Activated CD4-positive, alpha-beta T cell treated with anti-CD3 and anti-CD28 coated beads, Interleukin-2, Interleukin-4, amounts not matched to agents 100 ng/mL and 50 ng/mL, durations not matched to agents 16 hours and 8 hours (primary cell): Measurements from ENCODE around the gene PAX3.

Experiments used
- DNase-seq: peaks from one replicate; pipeline ENCODE4 v3.0.0-alpha.2; 2020; ENCODE audit warnings: low spot score

PAX3 gene

DNA sequence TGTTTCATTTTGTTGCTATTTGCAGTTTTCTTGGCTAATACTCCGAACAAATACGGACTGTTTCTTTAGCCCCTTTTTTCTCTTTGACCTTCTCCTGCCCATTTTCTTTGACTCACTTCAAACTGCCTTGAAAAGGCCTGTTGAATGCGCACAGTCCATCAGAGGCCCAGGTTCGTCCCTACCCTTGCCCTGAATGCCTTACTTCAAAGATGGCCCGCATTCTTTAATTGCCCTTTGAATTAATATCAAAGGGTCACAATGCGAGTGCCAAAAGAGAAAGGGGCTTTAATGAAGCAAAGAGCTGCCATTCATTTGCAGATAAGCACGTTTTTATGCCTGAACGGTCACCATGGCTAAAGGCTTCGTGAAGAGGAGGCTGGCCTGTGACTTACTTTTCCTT is 29.7 kb downstream of the PAX3 start:
- no peak for DNase-seq

DNA sequence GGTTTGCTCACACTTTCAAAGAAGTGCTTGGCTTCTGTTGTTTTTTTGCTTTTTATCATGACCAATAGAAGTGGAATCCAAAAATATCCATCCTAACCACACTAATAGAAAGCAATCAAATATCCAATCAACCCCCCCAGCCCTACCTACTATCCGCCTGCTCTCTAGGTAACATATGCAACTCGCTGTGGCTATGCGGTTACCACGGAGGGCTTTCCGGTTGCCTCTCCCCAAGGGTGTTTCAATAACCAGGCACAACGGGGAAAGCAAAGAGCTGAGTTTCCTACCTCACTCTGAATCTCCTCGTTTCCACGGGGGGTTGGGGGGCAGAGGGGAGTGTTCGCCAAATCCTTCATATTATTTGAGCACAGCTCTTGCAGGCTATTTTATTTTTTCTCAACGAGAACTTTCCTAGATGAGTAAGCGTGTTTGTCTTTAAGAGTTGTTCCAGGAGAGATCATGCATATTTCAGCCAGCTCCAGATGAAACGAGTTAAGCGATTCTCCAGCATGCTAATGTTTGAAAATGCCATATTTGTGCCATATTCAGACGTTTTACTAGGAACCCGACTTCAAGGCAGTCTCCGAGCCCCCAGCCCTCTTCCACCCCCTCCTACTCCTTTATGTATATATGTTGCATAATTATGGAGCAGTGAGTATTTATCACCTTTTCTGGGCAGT is 30.3 kb downstream of the PAX3 start:
- DNase-seq: no peak

DNA sequence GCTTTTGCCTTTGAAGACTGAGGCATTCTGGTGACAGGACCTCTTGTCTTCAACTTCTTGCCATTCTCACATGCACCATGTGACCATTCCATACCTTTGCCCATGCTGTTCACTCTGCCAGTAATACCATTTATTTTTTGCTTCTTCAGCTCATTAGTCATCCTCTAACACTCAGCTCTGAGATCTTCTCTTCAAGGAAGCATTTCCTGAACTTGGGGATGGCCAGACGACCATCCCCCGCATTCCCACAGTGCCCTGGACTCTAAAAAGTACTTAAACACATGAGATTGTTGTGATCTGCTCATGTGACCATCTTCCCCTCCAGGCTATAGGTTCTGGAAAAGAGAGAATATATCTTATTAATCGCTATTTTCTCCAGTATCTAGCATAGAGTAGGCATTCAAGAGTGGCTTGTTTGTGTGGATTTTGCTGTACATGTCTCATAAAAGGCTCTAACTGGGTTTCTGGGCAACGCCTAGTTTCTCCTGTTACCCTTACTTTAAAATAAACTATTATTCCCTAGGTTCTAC is 33.9 kb downstream of the PAX3 start:
- no peak for DNase-seq

DNA sequence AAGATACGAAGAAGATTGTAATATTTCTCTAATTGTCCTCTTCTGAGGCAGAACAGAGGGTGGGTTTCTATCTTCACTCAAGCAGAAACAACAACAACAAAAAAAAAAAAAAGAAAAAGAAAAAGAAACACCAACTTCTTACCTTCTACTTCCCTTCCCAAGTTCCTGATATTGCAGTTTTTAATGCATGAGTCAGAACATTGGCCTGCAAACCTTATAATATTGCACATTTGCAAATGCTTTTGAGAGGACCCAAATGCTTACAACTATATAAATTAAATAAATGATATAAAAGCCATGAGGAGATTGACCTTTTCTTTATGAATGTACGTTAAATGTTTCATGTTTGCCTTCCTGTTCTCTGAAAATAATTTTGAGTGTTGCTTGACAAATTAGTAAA is 37.3 kb downstream of the PAX3 start:
- no peak for DNase-seq

DNA sequence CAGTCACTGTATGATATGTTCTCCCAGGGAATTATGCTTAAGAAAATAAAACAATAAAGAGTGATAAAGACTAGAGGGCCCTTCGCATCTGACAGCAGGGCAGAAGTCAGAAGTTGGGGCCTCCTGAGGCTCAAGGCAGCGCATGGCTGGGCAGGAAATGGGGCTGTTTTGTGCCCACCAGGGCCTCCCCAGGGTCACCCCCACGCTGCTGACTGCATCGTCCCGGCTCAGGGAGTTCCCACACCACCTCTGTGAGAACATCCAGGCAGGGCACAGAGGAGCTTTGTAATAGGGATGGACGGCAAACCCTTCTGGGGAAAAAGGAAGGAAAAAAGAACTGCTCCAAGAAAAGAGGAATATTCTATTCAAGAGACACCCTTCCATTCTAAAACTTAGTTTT is 41.2 kb downstream of the PAX3 start:
- no peak for DNase-seq

DNA sequence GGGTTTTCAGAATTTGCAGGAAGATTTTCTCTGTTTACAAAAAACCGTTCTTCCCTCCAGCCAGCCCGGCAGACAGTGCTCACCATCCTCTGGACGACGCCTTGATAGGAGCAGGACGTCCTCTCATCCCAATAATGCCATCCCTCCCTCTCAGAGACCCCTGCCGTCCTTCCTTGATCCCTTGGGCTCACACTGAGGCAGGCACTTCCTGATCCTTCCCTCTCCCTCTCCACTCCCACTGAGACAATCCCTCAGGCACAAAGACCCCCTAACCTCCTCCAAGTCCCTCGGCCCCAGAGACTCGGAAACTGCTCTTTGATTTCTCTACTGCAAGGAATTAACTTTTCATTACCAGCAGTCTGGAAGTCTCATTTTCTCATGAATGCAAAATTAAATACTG is 42.5 kb downstream of the PAX3 start:
- no peak for DNase-seq

DNA sequence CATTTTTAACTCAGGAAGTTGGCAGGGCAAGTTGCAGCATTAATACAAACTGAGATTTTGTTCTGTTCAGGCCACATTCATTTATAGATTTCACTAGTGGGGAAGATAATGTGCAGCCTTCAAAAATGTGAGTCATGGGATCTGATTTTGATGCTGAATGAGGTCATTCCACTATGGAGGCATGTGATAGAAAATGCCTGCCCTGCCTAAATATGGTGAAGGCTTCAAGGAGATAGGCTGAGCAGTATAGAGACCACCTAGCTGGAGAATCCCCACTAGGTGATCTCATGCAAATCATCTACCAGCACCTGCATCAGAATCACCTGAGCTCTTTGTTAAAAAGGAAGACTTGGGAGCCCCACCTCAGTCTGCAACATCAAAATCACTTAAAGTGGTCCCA is 43.7 kb downstream of the PAX3 start:
- no peak for DNase-seq

DNA sequence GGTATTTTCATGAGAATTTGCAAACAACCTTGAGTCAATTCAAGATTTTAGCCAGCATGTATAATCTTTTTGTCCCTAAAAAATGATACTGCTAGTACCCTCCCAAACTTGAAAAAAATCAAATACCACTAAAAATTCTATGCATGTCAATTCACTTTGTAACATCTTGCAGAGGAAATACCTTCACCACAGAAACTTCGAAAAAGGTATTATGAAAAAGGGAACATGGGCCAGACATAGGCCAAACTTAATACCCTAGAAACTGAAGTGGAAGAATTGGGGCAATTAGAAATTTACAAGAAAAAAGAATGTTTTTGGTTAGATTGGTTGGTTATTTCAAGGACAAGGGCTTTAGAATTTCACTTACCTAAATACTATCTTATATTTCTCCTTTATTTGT is 48.5 kb downstream of the PAX3 start:
- DNase-seq: no peak

DNA sequence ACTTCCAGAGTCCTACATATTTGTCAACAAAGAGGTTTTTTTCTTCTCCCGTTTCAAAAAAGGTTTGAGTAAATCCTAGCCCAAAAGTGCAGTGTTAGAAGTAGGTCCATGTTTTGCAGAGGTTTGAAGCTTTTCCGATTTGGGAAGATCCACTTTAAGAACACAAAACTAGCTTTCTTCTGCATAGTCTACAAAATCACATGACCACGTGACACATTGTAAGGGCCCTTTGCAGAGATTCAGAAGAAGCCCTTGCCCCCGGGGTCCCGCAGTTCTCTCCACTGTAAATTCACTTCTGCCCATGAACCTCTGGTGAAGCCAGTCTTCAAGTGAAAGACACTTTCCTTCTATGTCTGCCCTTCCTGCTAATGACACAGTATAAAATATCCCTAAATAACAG is 49.4 kb downstream of the PAX3 start:
- DNase-seq: no peak

DNA sequence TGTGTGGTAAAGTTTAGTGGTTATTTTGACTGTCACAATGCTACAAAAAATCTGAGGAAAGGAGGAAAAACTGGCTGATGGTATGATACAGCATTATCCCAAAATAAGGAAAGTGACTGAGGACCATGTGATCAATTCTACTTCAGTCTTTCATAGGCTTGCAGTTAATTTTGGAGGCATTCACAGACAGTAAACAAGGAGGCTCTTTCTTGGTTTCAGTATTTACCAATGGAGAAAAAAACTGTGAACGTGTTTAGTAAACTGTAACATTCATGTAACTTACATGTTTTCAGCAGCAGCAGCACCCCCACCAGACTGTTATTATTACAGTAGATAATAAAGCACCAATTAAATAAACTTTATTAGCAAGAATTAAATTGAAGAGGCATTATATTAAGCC is 50.0 kb downstream of the PAX3 start:
- DNase-seq: no peak

DNA sequence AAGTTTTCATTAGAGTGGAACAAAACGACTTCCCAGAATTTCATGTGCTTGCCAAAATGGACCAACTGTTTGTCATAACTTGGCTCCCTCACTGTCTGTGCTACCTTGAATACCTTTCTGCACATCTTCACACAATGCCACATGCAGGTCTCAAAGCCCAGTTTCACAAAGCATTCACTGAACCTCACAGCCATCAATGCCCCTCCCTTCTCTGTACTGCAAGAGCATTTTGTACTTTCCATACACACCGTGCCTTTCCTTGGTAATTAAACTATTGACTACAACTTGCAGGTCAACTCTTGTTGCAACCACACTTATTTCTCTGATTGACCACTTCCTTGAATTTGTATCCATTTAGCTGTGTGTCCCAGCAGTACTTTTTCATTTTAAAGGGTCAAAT is 50.5 kb downstream of the PAX3 start:
- no peak for DNase-seq

DNA sequence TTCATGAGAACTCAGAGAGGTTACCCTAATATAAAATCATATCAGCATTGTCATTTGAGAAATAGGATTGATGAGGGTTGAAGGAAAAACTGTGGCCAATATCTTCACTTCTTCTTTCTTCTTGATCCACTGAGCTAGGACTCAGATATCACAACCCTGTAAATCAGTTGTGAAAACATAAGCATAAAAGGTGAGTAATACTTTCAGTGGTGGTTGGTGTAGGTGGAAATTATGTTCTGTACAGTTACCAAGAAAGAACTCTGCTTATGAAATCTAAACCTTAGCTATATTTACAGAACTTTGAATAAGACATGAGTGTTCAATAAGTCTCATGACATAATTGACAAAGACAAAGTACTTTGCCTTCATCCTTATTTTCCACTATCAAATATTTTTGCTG is 56.3 kb downstream of the PAX3 start:
- no peak for DNase-seq

DNA sequence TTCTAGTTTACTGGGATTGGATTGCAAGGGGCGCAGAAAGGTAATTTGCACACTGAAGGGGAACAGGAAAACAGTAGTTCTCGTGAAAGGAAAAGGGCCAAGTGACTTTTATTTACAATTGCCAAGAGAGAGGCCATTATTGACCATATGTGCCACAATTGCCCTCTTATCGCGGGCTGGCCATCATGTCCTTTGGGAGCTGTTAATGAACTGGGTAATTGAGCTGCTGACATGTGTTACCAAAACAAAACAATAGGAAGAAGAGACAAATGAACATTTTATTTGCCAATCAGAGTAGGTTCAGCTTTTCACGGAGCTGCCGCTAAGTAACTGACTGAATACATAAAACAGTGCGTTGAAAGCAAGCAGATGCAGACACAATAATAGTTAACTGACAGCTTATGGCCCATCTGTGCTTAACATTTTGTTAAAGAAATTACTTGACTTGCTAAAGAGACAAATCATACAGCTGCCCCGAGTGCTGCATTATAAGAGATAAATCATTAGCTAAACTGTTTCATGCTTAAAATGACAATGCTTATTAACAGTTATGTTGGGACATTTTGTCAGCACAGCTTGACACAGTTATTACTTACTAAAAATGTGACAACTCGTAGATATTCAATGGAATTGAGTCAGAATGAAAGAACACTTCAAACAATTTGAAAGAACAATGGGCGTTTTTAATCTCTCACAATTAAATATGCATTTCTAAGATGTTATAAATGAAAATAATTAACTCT is 57.5 kb downstream of the PAX3 start:
- no peak for DNase-seq

DNA sequence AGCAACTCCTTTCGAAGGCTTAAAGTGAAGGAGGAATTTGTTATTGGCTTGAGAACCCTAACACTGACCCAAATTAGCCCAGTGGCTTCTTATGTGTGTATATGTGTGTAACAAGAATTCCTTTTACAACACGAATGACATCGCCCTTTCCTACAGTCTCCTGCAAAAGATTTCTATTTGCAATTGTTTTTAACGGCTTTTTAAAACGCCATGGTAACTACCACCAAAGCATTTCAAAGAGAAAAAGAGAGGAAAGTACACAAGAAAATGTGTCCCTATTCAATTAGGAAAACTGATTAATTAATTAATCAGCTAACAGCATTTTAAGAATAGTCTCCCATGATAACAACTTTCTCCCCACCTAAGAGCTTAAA is 58.1 kb downstream of the PAX3 start:
- DNase-seq: no peak

DNA sequence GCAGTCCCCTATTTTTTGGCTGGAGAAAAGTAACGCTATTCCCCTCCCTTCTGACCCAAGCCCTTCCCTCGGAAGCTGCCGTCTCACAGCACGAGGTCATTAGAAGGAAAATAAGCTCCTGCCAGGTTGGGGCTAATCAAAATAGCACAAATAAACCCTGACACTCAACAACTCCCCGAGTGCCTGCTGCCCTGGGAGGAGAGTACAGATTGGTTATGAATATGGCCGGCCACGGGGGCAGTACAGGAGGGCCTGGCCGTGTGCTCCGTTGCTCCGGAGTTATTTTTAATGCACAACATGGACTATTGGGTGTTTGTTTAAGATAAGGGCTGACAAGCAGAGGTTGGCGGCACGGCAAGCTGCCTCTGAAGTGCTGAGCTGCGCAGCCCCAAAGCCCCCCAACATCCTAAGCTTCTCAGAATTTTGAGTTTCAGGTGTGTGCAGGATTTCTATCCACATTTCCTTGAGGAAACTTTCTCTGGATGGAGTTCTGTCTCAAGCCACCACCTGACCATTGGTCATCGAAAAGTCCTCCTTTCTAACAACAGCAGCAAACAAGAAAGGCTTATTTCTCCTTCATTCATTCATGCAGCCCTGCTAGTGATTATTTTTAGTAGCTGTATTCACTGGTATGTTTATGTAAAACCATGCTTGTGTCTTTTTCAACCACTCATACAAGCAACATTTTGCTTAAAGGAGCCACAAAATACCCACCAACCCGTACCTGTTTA is 58.7 kb downstream of the PAX3 start:
- DNase-seq: no peak

DNA sequence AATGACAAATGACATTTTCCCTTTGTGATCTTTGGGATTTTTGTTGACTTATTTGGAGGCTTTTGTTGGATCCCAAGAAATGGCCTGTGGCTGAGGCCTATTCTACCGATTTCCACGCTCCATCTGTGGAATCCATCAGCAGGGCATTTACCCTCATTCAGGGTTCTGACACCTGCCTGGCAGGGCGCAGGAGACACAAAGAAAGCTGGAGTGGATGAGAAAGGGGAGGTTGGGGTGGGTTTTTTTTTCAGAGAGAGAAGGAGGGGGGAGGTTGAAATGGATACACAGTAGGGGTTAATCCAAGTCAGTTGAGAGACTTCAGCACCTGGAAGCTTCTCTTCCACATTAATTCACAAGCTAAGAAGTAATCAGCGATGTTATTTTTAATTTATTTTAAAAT is 59.7 kb downstream of the PAX3 start:
- no peak for DNase-seq

DNA sequence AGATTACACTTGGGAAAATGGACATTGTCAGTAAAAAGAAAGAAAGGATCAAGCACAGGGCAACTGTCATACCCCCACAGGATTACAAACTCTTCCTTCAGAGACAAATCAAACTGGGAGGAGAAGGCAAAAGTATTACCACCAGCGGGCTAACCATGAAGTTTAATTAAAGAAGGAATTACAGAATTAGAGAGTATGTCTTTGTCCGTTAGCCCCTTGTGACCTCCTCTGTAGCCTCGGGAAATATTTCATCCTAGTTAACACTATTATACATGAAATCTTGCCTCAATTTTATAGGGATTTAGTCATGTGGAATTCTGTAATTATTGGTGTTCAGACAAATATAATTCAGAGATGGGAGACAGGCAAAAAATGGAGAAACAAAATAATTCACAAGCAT is 60.7 kb downstream of the PAX3 start:
- DNase-seq: no peak

DNA sequence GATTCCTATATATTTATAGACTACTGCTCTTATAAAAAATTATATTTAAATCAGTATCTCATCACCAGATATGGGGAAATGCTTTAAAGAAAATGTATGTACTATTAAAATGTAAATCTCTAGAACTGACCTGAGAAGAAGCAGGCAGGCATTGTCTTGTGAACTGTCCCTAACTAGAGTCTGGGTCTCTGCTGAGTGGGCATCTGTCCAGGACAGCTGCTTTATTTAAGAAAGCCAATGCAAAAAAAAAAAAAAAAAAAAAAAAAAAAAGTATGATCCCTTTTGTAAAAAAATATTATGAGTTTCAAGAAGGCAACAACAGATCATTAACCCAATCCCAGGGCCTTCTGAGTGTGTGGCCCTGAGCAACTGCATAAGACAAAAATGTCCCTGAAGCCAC is 66.0 kb downstream of the PAX3 start:
- DNase-seq: no peak

DNA sequence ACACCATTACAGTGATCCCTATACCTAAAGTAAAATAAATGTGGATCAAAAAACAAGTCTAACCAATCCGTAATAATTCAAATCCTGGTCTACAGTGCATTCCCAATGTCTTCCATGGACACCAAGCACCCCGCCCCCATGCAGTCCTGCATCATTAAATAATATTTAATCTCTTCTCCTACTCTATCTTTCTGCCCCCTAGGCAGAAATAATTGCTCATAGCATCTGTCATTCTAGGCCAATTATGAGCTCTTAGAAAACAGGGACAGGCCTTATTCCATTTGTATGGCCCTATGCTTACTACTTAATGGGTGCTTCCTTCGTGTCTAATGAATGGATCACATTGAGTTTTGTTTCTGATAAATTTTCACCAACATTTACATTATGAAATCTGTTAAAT is 66.4 kb downstream of the PAX3 start:
- DNase-seq: no peak

DNA sequence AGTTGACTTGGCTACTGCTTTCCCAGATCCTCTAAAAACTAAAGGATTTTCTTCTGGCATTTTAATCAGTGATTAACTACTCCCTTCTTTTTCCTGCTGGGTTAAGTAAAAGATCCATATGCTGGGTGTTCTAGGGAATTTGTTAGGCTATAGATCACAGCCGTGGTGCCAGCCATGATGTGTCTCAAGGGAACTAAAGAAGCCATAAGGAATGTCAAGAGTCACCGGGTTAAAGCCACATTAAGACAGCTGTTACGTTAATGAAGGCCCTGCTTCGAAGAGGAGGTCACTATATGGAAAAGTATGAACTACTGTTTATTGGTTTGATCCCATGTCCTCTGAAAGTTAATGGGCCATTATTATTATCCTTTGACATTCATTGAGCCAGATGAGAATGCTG is 70.7 kb downstream of the PAX3 start:
- no peak for DNase-seq

DNA sequence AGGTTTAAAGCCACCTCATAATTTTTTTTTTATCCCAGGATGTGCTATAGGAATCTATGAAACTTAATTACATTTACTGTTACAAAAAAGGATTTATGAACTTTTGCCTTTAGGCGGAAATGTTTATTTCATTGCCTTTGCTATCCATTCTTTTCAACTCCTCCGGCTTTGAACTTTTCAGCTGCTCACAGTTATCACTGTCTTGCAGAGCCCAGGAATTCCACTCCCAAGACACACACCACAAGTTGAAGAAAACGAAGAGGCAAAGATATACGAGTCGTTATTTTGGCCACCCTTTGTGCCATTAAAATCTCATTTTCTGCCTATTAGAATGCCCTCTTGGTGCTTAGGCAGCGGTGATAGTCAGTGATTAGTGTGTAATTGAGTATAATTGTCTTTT is 80.0 kb downstream of the PAX3 start:
- no peak for DNase-seq

DNA sequence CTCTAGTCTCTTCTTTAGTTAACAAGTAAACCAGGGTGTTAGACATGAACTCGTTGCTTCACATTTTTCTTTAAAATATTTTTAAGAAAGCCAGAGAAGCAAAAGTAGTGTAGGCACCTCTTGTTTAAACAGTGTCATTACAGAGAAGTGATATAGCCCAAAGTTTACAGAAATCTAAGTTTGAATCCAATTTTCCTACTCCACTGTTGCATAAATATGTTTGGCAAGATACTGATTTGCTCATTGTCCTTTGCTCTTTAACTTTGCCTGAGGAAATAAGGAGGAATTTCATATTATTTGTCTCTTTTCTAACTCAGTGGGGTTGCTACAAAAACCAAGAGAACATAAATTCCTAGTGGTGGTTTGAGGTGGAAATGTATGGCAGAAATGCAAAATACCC is 81.1 kb downstream of the PAX3 start:
- DNase-seq: no peak

DNA sequence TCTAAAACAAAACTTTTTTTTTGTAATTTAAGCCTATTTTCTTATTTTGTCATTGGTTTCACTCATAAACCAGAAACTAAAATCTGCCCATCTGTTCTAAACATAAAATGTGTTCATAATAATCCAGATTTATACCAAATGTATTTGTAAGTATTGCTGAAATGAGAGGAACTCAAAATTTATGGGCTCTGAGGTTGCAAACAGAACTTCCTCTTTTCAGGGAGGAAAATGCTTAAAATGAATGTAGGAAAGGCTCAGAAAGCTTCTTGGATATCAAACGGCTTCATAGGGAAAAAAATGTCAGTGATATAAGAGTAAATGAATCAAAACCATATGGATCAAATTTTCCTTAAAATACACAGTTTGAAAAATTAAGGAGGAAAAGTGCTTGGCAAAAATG is 83.9 kb downstream of the PAX3 start:
- no peak for DNase-seq
